H1 (cell line): ENCODE results near the gene YAF2. TPM values are rescaled to one million over a fixed set of nuclear protein-coding genes. Genes with fewer than 3 reads are reported as not detected.

Source experiments
- CTCF ChIA-PET: fragments of 300-600 bp; sonication (Branson Sonifier 250); formaldehyde crosslinking; loops from one replicate; lab custom pipeline; 2021; ENCODE audit not compliant: partially characterized antibody; lab: Charles Lee
- POLR2A ChIA-PET: fragments of 300-600 bp; sonication (Branson Sonifier 250); formaldehyde crosslinking; loops from one replicate; lab custom pipeline; 2021; ENCODE audit warnings: inconsistent platforms; ENCODE audit not compliant: partially characterized antibody; lab: Charles Lee
- DNase-seq, 2 experiments: peaks; one replicate each; pipeline versions ENCODE4 v3.0.0 to v3.0.0-alpha.2; 2010 to 2022; ENCODE audit warnings: low spot score in 2 of 2, low read depth in 1 of 2, mixed read lengths in 1 of 2
- FAIRE-seq: peaks from 2 replicates; lab custom pipeline; 2011; peaks lifted over from hg19 to GRCh38; lab: Jason Lieb, UNC
- H2AFZ ChIP-seq: 2 replicates; pipeline ENCODE4 v1.8.1; 2012; ENCODE audit warnings: low read length, inconsistent platforms
- H2AK5ac ChIP-seq: 2 replicates; pipeline ENCODE4 v1.6.1; 2013; ENCODE audit warnings: low read depth, low read length
- H2BK120ac ChIP-seq: replicated peaks from 2 replicates; pipeline ENCODE3; 2013; ENCODE audit warnings: low read depth, low read length, inconsistent platforms
- H2BK12ac ChIP-seq: 2 replicates; pipeline ENCODE4 v1.6.1; 2013; ENCODE audit warnings: low read depth, low read length
- H2BK15ac ChIP-seq: 2 replicates; pipeline ENCODE4 v1.6.1; 2013; ENCODE audit warnings: low read length
- H2BK20ac ChIP-seq: 2 replicates; pipeline ENCODE4 v1.6.1; 2013; ENCODE audit warnings: low read length
- H2BK5ac ChIP-seq: 2 replicates; pipeline ENCODE4 v1.6.1; 2013; ENCODE audit warnings: low read depth, low read length
- H3K14ac ChIP-seq: 2 replicates; pipeline ENCODE4 v1.6.1; 2013; ENCODE audit warnings: inconsistent platforms; ENCODE audit not compliant: insufficient read length
- H3K18ac ChIP-seq: 2 replicates; pipeline ENCODE4 v1.6.1; 2013; ENCODE audit warnings: low read length; ENCODE audit errors: extremely low read depth
- H3K23ac ChIP-seq: 2 replicates; pipeline ENCODE4 v1.6.1; 2013; ENCODE audit warnings: inconsistent platforms; ENCODE audit not compliant: insufficient read length
- H3K23me2 ChIP-seq: 2 replicates; pipeline ENCODE4 v1.6.1; 2013; ENCODE audit warnings: low read depth, low read length
- H3K27ac ChIP-seq: 2 replicates; pipeline ENCODE4 v1.6.1; 2011; ENCODE audit warnings: low read depth, low read length, inconsistent platforms
- H3K27me3 ChIP-seq, 4 experiments: replicated peaks in 1 of 4; 1 replicate in 1 of 4; 2 replicates in 3 of 4; pipeline versions ENCODE4 v1.6.1 to v1.8.1; 2011 to 2013; ENCODE audit warnings: low read length in 3 of 4, mild to moderate bottlenecking in 3 of 4, inconsistent platforms in 2 of 4, mixed read lengths in 2 of 4, moderate library complexity in 1 of 4; ENCODE audit not compliant: control insufficient read depth in 3 of 4, insufficient read depth in 3 of 4; ENCODE audit errors: extremely low read depth in 1 of 4
- H3K36me3 ChIP-seq, 4 experiments: 2 replicates each; pipeline versions ENCODE4 v1.6.1 to v1.8.1; 2011 to 2013; ENCODE audit warnings: mild to moderate bottlenecking in 4 of 4, low read length in 3 of 4, moderate library complexity in 2 of 4, control low read depth in 1 of 4, inconsistent platforms in 1 of 4; ENCODE audit not compliant: insufficient read depth in 4 of 4, control insufficient read depth in 2 of 4
- H3K4ac ChIP-seq: replicated peaks from 2 replicates; pipeline ENCODE3; 2013; ENCODE audit warnings: low read length, low read depth, mixed read lengths, inconsistent platforms; ENCODE audit not compliant: insufficient read length
- H3K4me1 ChIP-seq, 4 experiments: replicated peaks in 1 of 4; 1 replicate in 1 of 4; 2 replicates in 3 of 4; pipeline versions ENCODE4 v1.6.1 to v1.8.1; 2011 to 2013; ENCODE audit warnings: low read length in 3 of 4, inconsistent platforms in 2 of 4, mixed read lengths in 1 of 4; ENCODE audit not compliant: insufficient read depth in 4 of 4, control insufficient read depth in 3 of 4
- H3K4me2 ChIP-seq, 2 experiments: 2 replicates each; pipeline versions ENCODE4 v1.6.1 to v1.8.1; 2011 to 2013; ENCODE audit warnings: low read depth in 2 of 2, low read length in 2 of 2, control low read depth in 1 of 2, inconsistent platforms in 1 of 2, mild to moderate bottlenecking in 1 of 2; ENCODE audit not compliant: insufficient read depth in 1 of 2
- H3K4me3 ChIP-seq, 4 experiments: fragments of 200-600, 300-600 bp in 1 of 4; sonication (generic), shearing (Covaris generic), sonication (Bioruptor Twin) in 1 of 4; 2 replicates each; pipeline versions ENCODE4 v1.5.1 to v1.8.1; 2011 to 2016; ENCODE audit warnings: low read length in 4 of 4, low read depth in 3 of 4, control low read depth in 2 of 4, inconsistent platforms in 2 of 4, mild to moderate bottlenecking in 2 of 4, mixed read lengths in 1 of 4, moderate library complexity in 1 of 4; ENCODE audit not compliant: insufficient read depth in 2 of 4; ENCODE audit errors: extremely low read depth in 1 of 4
- H3K56ac ChIP-seq: replicated peaks from 2 replicates; pipeline ENCODE3; 2013; ENCODE audit warnings: low read depth, mild to moderate bottlenecking, mixed read lengths, low read length, inconsistent platforms; ENCODE audit not compliant: insufficient read length
- H3K79me1 ChIP-seq: 2 replicates; pipeline ENCODE4 v1.6.1; 2013; ENCODE audit warnings: low read depth, low read length, control low read depth
- H3K79me2 ChIP-seq, 2 experiments: 2 replicates each; pipeline versions ENCODE4 v1.6.1 to v1.8.1; 2012 to 2013; ENCODE audit warnings: low read length in 2 of 2, mild to moderate bottlenecking in 2 of 2, inconsistent platforms in 1 of 2; ENCODE audit not compliant: insufficient read depth in 2 of 2, control insufficient read depth in 1 of 2
- H3K9ac ChIP-seq, 4 experiments: replicated peaks in 1 of 4; 1 replicate in 1 of 4; 2 replicates in 3 of 4; pipeline versions ENCODE4 v1.6.1 to v1.8.1; 2011 to 2013; ENCODE audit warnings: low read depth in 3 of 4, low read length in 3 of 4, control low read depth in 2 of 4, mild to moderate bottlenecking in 2 of 4, moderate library complexity in 2 of 4, inconsistent platforms in 1 of 4; ENCODE audit errors: extremely low read depth in 1 of 4
- H3K9me3 ChIP-seq, 2 experiments: 2 replicates each; pipeline versions ENCODE4 v1.6.1 to v1.8.1; 2012 to 2013; ENCODE audit warnings: mild to moderate bottlenecking in 2 of 2, moderate library complexity in 2 of 2, control low read depth in 1 of 2, inconsistent platforms in 1 of 2, low read depth in 1 of 2, low read length in 1 of 2, mixed read lengths in 1 of 2; ENCODE audit not compliant: insufficient read depth in 2 of 2
- H4K20me1 ChIP-seq, 2 experiments: replicated peaks in 1 of 2; 2 replicates each; pipeline versions ENCODE3 to v1.8.1; 2011 to 2013; ENCODE audit warnings: inconsistent platforms in 2 of 2, low read length in 2 of 2, mild to moderate bottlenecking in 1 of 2; ENCODE audit not compliant: insufficient read depth in 2 of 2, control insufficient read depth in 1 of 2
- H4K5ac ChIP-seq: 2 replicates; pipeline ENCODE4 v1.6.1; 2013; ENCODE audit warnings: low read length, low read depth, mixed read lengths, inconsistent platforms; ENCODE audit not compliant: insufficient read length
- H4K8ac ChIP-seq: 2 replicates; pipeline ENCODE4 v1.8.0; 2013; ENCODE audit warnings: mild to moderate bottlenecking, moderate library complexity, low read length, inconsistent platforms; ENCODE audit not compliant: insufficient read depth; ENCODE audit errors: extremely low read depth
- H4K91ac ChIP-seq: replicated peaks from 2 replicates; pipeline ENCODE3; 2013; ENCODE audit warnings: low read length, mixed read lengths, inconsistent platforms; ENCODE audit not compliant: insufficient read length
- BACH1 ChIP-seq: IDR thresholded peaks from 2 replicates; pipeline ENCODE4 v1.6.1; 2012; ENCODE audit warnings: low read length, improper control_type of control experiment
- BRCA1 ChIP-seq: IDR thresholded peaks from 2 replicates; pipeline ENCODE4 v1.6.1; 2012; ENCODE audit warnings: low read depth, low read length, improper control_type of control experiment
- CBX5 ChIP-seq: fragments of 300-800, 300-1000 bp; sonication (generic); IDR thresholded peaks from 2 replicates; pipeline ENCODE4 v1.7.1; 2016; ENCODE audit warnings: antibody characterized with exemption, low read length, low read depth
- CEBPB ChIP-seq: IDR thresholded peaks from 2 replicates; pipeline ENCODE4 v1.6.1; 2012; ENCODE audit warnings: low read depth, low read length
- CREB1 ChIP-seq: IDR thresholded peaks from 2 replicates; pipeline ENCODE4 v1.6.1; 2012; ENCODE audit warnings: inconsistent platforms
- EGR1 ChIP-seq: IDR thresholded peaks from 2 replicates; pipeline ENCODE4 v1.6.1; 2011; ENCODE audit warnings: low read depth, low read length, borderline replicate concordance
- EP300 ChIP-seq, 2 experiments: IDR thresholded peaks; 1 replicate in 1 of 2; 2 replicates in 1 of 2; pipeline ENCODE4 v1.6.1; 2011 to 2012; ENCODE audit warnings: low read depth in 2 of 2, low read length in 2 of 2, mild to moderate bottlenecking in 2 of 2, borderline replicate concordance in 1 of 2, inconsistent platforms in 1 of 2, moderate library complexity in 1 of 2
- FOSL1 ChIP-seq: IDR thresholded peaks from 2 replicates; pipeline ENCODE4 v1.6.1; 2011; ENCODE audit warnings: mild to moderate bottlenecking, low read depth, low read length, moderate library complexity; ENCODE audit not compliant: insufficient read depth
- GABPA ChIP-seq: IDR thresholded peaks from 2 replicates; pipeline ENCODE4 v1.6.1; 2011; ENCODE audit warnings: mild to moderate bottlenecking, low read length, moderate library complexity, borderline replicate concordance; ENCODE audit not compliant: insufficient read depth
- HDAC2 ChIP-seq, 2 experiments: fragments of 300-600 bp in 1 of 2; sonication (generic) in 1 of 2; IDR thresholded peaks; 2 replicates each; pipeline ENCODE4 v1.6.1; 2011 to 2012; ENCODE audit warnings: low read depth in 2 of 2, low read length in 2 of 2, mild to moderate bottlenecking in 2 of 2, moderate library complexity in 2 of 2, borderline replicate concordance in 1 of 2, inconsistent platforms in 1 of 2
- JUND ChIP-seq: IDR thresholded peaks from 2 replicates; pipeline ENCODE4 v1.6.1; 2011; ENCODE audit warnings: mild to moderate bottlenecking, improper control_type of control experiment, low read length
- KDM5A ChIP-seq: fragments of 200-600 bp; IDR thresholded peaks from 2 replicates; pipeline ENCODE4 v1.7.1; 2012; ENCODE audit warnings: mild to moderate bottlenecking, low read length, inconsistent platforms, mixed read lengths
- RFX5 ChIP-seq: IDR thresholded peaks from 2 replicates; pipeline ENCODE4 v1.6.1; 2011; ENCODE audit warnings: low read depth, low read length, improper control_type of control experiment, borderline replicate concordance
- SIRT6 ChIP-seq: IDR thresholded peaks from one replicate; pipeline ENCODE4 v1.7.1; 2012; ENCODE audit warnings: low read length, inconsistent platforms
- SP1 ChIP-seq: IDR thresholded peaks from 2 replicates; pipeline ENCODE4 v1.6.1; 2011; ENCODE audit warnings: low read depth, low read length
- SP2 ChIP-seq: IDR thresholded peaks from 2 replicates; pipeline ENCODE4 v1.6.1; 2012; ENCODE audit warnings: mild to moderate bottlenecking, low read length, inconsistent platforms
- TEAD4 ChIP-seq: IDR thresholded peaks from 2 replicates; pipeline ENCODE4 v1.6.1; 2012; ENCODE audit warnings: low read depth, low read length, inconsistent platforms, mixed read lengths
- WGBS, 2 experiments: shearing (Covaris generic) in 1 of 2; methylation state at CpG; one replicate each; pipeline versions ENCODE4 v1.1.6 to v1.1.7; 2013 to 2015; ENCODE audit warnings: low lambda C conversion rate in 2 of 2, mixed read lengths in 2 of 2, inconsistent platforms in 1 of 2, low coverage in 1 of 2, missing lambda C conversion rate in 1 of 2; ENCODE audit not compliant: insufficient replicate concordance in 2 of 2, insufficient coverage in 1 of 2, insufficient read length in 1 of 2; ENCODE audit errors: extremely low coverage in 1 of 2, missing lambda C conversion rate in 1 of 2; 5-methylcytosine and 5-hydroxymethylcytosine counted together
- polyA plus RNA-seq, 7 experiments: library from polyadenylated mRNA; depleted of rRNA in 3 of 7; stranded (reverse) in 5 of 7; unstranded in 2 of 7; fragments of >200 nt in 5 of 7; fragments of 200-250 nt in 2 of 7; gene quantifications; 1 replicate in 5 of 7; 2 replicates in 1 of 7; 4 replicates in 1 of 7; pipeline versions ENCODE4 v1.2.1 to v1.2.3, GENCODE V29; 2011 to 2013; ENCODE audit warnings: missing spikeins in 2 of 7, mixed read lengths in 2 of 7
- total RNA-seq: library from RNA; stranded (reverse); fragmentation: NEBNext Ultra II Directional; extraction: Animal tissue kit (Norgen Biotek cat#: 25700); gene quantifications from 2 replicates; pipeline ENCODE4 v1.2.1, GENCODE V29; 2021

The YAF2 gene
- total and polyA plus RNA-seq, 2 of the 8 experiments (the other 6 are each of a cell fraction or from before 2014, with no cell fraction given) = 0.50 to 2.2 TPM

GRCh38 chr12:42221726-42222125 lies 16.3 kb downstream of the YAF2 start:
- Histone ChIP-seq H2BK120ac (no peak overlapping the region), H3K27me3 (no peaks in the 10 kb centered on the region), H2BK5ac (no peak overlapping the region), H2BK12ac (no peak overlapping the region), H3K79me2 (no peaks in the 10 kb centered on the region), H3K23ac (no peak overlapping the region), H3K14ac (no peak overlapping the region), H3K4me3 (no peak overlapping the region), H3K4ac (no peak overlapping the region), H4K5ac (no peak overlapping the region), H2AFZ (no peak overlapping the region), H2BK15ac (no peak overlapping the region), H3K9me3 (peaks cover 0 to 1% of the 10 kb centered on the region in 2 experiments; a peak in 1 of 4 replicates), H3K56ac (no peak overlapping the region), H3K18ac (no peak overlapping the region), H4K20me1 (no peaks in the 10 kb centered on the region), H4K91ac (no peak overlapping the region), H3K36me3 (no peaks in the 10 kb centered on the region), H3K79me1 (no peaks in the 10 kb centered on the region), H3K9ac (no peak overlapping the region), H2BK20ac (no peak overlapping the region), H3K4me2 (no peak overlapping the region), H3K27ac (no peak overlapping the region), H3K23me2 (no peaks in the 10 kb centered on the region; the same call in 1 of the 2 replicates), H4K8ac (no peak overlapping the region), H2AK5ac (no peak overlapping the region), H3K4me1 (no peaks in the 10 kb centered on the region)
- whole genome bisulfite sequencing, 2 experiments = 94% methylated on average over 2 of the region's 2 CpGs; no CpG with 5 or more reads in 1 of the 2 experiments
- DNase-seq (no peak), FAIRE-seq (no peak)
- POLR2A ChIA-PET = no interaction called here
- CTCF ChIA-PET = no interaction called here
- TF ChIP-seq SP2 (no peak), SIRT6 (no peak), TEAD4 (no peak), KDM5A (no peak), BACH1 (no peak), CREB1 (no peak), CEBPB (no peak), GABPA (no peak), BRCA1 (no peak), FOSL1 (no peak), EGR1 (no peak), EP300 (IDR thresholded peaks at IDR 0.05; ENCODE audit: borderline replicate concordance in 1 of 2, low read depth in 2 of 2, low read length in 2 of 2) (no peak), RFX5 (no peak), HDAC2 (IDR thresholded peaks at IDR 0.05; ENCODE audit: borderline replicate concordance in 1 of 2, low read depth in 2 of 2, low read length in 2 of 2) (no peak), CBX5 (no peak), SP1 (no peak), JUND (no peak)
